H1 (cell line): ENCODE data around the gene TMEM131L. TPM values are rescaled to one million over a fixed set of nuclear protein-coding genes. Genes with fewer than 3 reads are reported as not detected.

Source experiments
- CHD7 ChIP-seq: fragments of 300-600 bp; sonication (generic); IDR thresholded peaks from 2 replicates; pipeline ENCODE4 v1.7.1; 2012; ENCODE audit warnings: low read length, moderate library complexity, mild to moderate bottlenecking, inconsistent platforms; ENCODE audit not compliant: insufficient replicate concordance
- MAX ChIP-seq: IDR thresholded peaks from 2 replicates; pipeline ENCODE4 v1.6.1; 2012; ENCODE audit warnings: inconsistent platforms
- polyA plus RNA-seq, 7 experiments: library from polyadenylated mRNA; depleted of rRNA in 3 of 7; stranded (reverse) in 5 of 7; unstranded in 2 of 7; fragments of >200 nt in 5 of 7; fragments of 200-250 nt in 2 of 7; gene quantifications; 1 replicate in 5 of 7; 2 replicates in 1 of 7; 4 replicates in 1 of 7; pipeline versions ENCODE4 v1.2.1 to v1.2.3, GENCODE V29; 2011 to 2013; ENCODE audit warnings: missing spikeins in 2 of 7, mixed read lengths in 2 of 7
- total RNA-seq: library from RNA; stranded (reverse); fragmentation: NEBNext Ultra II Directional; extraction: Animal tissue kit (Norgen Biotek cat#: 25700); gene quantifications from 2 replicates; pipeline ENCODE4 v1.2.1, GENCODE V29; 2021

The TMEM131L gene
- total and polyA plus RNA-seq, 2 of the 8 experiments (the other 6 are each of a cell fraction or from before 2014, with no cell fraction given): 14.3 to 26.1 TPM

DNA sequence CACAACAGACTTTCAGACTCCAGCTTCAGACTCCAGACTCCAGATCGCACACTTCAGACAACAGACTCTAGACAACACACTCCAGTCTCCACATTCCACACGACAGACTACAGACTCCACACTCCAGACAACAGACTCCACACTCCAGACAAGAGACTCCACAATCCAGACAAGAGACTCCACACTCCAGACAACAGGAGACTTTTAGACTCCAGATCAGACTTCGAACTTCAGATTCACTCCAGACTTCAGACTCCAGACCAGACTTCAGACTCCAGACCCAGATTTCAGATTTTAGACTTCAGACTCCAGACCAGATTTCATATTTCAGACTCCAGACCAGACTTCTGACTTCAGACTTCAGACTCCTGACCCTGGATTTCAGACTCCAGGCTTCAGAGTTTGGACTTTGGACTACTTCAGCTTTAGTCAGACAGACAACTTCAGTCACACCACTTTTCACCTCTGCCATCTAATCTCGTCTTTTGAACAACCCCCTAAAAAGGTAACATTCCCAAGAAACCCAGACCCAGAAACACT lies 188.9 kb downstream of the TMEM131L start (continued):
- TF ChIP-seq CHD7: no peak
- TF ChIP-seq MAX: no peak
